GM12873 (cell line): ENCODE data around the gene KPNA6.

Experiments used
- TF ChIP-seq, protein P1 (sequence below): IDR thresholded peaks from 2 replicates; pipeline ENCODE4 v1.5.1; 2012; ENCODE audit warnings: low read depth, mild to moderate bottlenecking, moderate library complexity, low read length, control low read depth; ENCODE audit not compliant: insufficient read depth; ENCODE audit errors: missing control alignments

Gene KPNA6

DNA sequence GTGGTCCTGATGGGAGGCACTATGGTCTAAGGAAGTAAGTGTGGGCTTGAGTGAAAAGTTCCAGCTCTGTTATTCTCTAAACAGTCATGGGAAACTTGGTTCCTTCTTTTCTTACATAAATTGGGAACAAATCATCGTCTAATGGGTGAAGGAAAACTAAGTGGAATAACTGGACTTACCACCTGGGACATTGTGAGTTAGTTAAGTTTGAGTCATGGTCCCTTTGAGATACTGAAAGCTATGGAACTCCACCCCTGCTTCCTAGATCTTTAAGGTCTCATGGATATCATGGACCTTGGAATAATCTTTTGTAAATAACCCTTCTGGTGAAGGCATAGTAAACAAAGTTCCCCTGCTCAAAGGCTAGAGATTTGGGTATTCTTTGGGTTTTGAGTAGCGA, 55.5 kb downstream of the KPNA6 start:
- TF ChIP-seq, protein P1, sequence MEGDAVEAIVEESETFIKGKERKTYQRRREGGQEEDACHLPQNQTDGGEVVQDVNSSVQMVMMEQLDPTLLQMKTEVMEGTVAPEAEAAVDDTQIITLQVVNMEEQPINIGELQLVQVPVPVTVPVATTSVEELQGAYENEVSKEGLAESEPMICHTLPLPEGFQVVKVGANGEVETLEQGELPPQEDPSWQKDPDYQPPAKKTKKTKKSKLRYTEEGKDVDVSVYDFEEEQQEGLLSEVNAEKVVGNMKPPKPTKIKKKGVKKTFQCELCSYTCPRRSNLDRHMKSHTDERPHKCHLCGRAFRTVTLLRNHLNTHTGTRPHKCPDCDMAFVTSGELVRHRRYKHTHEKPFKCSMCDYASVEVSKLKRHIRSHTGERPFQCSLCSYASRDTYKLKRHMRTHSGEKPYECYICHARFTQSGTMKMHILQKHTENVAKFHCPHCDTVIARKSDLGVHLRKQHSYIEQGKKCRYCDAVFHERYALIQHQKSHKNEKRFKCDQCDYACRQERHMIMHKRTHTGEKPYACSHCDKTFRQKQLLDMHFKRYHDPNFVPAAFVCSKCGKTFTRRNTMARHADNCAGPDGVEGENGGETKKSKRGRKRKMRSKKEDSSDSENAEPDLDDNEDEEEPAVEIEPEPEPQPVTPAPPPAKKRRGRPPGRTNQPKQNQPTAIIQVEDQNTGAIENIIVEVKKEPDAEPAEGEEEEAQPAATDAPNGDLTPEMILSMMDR: no peak

DNA sequence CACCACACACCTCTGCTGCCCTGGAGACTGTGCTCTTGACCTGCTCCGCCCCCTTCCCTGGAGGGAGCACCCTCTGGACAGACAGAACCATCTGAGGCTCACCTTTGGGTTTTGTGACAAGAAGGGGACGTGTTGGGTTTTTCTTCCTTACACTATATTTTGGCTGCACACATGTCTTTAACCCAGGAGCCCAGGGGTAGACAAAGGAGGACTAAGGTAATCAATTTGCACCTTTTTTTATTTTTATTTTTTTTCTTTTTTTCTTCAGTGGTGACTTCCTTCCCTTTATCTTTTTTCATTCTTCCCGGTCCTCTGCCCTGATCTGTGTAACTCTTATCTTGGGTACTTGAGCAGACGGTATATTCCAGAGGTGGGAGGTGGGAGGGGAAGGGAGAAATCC, 63.1 kb downstream of the KPNA6 start:
- TF ChIP-seq, protein P1: no peak

DNA sequence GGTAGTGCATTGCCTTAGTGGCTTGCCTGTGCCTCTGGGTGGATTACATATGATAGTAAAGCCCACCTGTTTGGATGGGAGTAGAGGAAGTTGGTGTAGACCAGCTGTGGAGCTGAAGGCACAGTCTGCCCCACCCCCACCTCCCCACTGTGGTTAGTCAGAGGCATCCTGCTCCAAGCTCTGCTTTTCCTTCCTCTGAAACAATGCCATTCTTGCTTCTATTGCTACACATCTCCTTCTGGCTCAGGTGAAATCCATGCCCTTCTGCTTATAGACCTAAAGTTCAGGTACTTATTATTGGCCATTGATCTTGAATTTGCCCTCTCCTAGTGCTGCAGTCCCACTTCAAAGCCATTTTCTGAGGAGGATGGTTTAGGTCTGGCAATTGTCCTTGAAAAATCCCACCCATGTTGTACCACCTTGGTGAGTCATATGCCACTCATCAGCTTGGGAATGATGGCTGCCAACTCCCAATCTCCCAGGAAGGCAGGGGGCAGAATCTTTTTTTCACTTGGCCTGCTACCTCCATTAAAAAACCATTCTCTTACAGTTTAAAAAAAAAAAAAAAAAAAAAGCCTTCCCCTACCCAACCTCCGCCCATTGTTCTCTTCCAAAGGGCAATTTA, 64.9 kb downstream of the KPNA6 start:
- TF ChIP-seq, protein P1: no peak

DNA sequence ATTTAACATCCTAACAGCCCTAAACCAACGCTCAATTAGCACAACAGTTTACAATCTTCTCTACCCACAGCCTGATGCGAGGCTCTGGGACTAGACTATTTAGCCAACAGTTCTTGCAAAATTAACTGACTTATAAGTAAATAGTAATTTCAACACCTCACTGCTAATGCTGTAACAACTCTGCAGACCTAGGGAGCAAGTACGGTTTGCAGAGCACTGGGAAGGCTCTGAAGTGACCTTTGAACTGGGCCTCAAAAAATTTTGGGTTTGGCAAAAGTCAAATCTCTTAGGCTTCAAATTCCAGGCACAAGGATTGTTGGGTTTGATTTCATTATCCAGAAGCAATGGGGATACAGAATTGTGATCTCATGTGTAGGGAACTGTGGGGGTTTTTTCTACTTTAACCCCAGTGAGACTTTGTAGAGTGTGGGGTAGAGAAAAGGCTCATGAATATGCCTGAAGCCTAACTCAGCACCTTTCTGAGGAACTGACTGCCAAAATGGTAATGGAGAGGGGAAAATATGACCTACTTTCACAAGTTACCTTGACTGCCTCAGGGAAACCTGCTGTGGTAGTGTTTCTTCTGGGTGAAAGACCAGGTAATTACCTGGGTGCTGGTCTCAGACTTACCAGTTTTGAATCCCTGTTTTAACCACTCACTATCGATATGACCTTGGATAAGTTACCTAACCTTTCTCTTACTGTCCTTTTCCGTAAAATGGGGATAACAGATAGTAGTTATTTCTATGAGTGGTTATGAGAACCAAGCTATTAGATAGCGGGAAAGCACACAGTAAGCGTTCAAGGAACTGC, 70.7 kb downstream of the KPNA6 start:
- TF ChIP-seq, protein P1: no peak

DNA sequence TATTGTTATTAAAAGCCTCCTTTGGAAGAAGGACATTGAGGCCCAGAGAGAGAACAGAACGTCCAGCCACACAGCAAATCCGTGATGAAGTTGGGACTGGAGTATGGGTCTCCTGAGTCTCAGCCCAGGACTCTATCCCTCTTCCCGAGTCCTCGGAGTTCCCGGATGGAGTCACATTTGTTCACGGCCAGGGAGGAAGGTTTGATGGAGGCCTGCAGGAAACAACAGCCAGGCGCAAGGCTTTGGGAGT, 71.3 kb downstream of the KPNA6 start:
- TF ChIP-seq, protein P1: no peak

DNA sequence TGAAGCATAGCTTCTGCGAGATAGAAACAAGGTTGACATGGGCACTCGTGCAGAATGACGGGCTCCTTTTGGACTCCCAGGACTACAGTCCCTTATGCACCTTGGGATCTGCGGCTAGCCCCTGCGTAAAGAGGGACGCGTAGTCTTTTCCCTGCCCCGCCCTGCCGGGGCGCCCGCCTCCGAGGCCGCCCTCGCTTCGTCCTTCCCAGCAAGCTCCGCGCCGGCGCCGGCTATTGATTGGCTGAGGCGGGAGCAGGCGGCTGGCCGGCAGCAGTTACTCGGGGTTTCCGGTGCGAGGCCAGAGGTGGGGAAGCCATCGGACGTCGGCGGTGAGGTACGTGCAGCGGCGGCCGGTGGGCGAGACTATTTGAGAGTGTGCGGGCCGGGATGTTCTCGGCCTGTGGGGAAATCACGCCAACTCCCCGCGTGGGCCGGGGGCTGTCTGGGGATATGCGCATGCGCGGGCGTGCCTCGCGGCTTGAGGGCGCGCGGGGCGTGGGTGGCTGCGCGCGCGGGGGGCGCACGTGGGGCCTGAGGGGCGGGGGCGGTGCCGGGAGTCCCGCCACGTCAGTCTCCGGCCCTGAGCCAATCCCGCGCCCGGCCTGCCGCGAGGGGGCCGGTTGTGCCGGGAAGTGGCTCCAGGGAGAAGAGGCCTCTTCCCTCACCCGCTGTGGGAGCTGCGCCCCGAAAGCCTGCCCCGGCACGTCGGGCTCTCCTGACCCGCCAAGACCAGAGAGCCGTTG, 71.8 kb downstream of the KPNA6 start, which contains the start of gene TXLNA:
Gene TXLNA, plus strand, starts transcription at position 233 of the 743 bp plus-strand sequence. CDS start 671 bp downstream, outside the sequence.
- TF ChIP-seq, protein P1: no peak
